ENCODE data around the gene MT1B.

- TF ChIP-seq CTCF (IDR thresholded peaks at IDR 0.05) (no peak), POLR2A (IDR thresholded peaks at IDR 0.05) (no peak)
Observed at GRCh38 chr16:56686758-56687157, 35.1 kb downstream of the MT1B start.

All from esophagus squamous epithelium (tissue), 4 donors.